Chondrocyte (in vitro differentiated cells): ENCODE results near the gene DENND1A. TPM values are rescaled to one million over a fixed set of nuclear protein-coding genes. Genes with fewer than 3 reads are reported as not detected.

Experiments used
- DNase-seq: peaks from one replicate; pipeline ENCODE4 v3.0.0; 2021; ENCODE audit warnings: mixed read lengths, low spot score
- H3K27ac Mint-ChIP-seq: one replicate; pipeline ENCODE4 v1.8.0; 2021; ENCODE audit warnings: mild to moderate bottlenecking, moderate library complexity, mixed read lengths; ENCODE audit not compliant: unreplicated experiment
- H3K27me3 Mint-ChIP-seq: 2 replicates; pipeline ENCODE4 v1.8.0; 2021; ENCODE audit warnings: low read depth, mixed read lengths
- H3K36me3 Mint-ChIP-seq: 2 replicates; pipeline ENCODE4 v1.8.0; 2021; ENCODE audit warnings: low read depth, mixed read lengths
- H3K4me1 Mint-ChIP-seq: 2 replicates; pipeline ENCODE4 v1.8.0; 2021; ENCODE audit warnings: low read depth, mild to moderate bottlenecking, mixed read lengths
- H3K4me3 Mint-ChIP-seq: one replicate; pipeline ENCODE4 v1.8.0; 2021; ENCODE audit warnings: mild to moderate bottlenecking, moderate library complexity, mixed read lengths; ENCODE audit not compliant: unreplicated experiment
- H3K9me3 Mint-ChIP-seq: 2 replicates; pipeline ENCODE4 v1.8.0; 2021; ENCODE audit warnings: low read depth, mixed read lengths
- CTCF ChIP-seq: fragments of 200-600 bp; sonication (generic); IDR thresholded peaks from 2 replicates; pipeline ENCODE4 v1.5.0; 2021; ENCODE audit warnings: antibody characterized with exemption, mild to moderate bottlenecking, moderate library complexity
- total RNA-seq: library from RNA; stranded (reverse); gene quantifications from 3 replicates; pipeline ENCODE4 v1.2.1, GENCODE V29; 2021

DENND1A gene
- total RNA-seq, 1 donor from 2014 or later, result 15.3 TPM

GRCh38 chr9:123445116-123445515 is 484.8 kb downstream of the DENND1A start:
- H3K36me3 Mint-ChIP-seq, result peaks cover 6% of the 10 kb centered on the region
- H3K4me3 Mint-ChIP-seq, result no peak overlapping the region
- no peak for TF ChIP-seq CTCF
- H3K9me3 Mint-ChIP-seq, result no peaks in the 10 kb centered on the region
- peak; percentile 52 for DNase-seq
- H3K27me3 Mint-ChIP-seq, result no peaks in the 10 kb centered on the region
- H3K4me1 Mint-ChIP-seq, result peaks cover 10% of the 10 kb centered on the region
- no peak overlapping the region for H3K27ac Mint-ChIP-seq

GRCh38 chr9:123441769-123442168 is 488.2 kb downstream of the DENND1A start:
- no peaks in the 10 kb centered on the region for H3K9me3 Mint-ChIP-seq
- no peak for DNase-seq
- H3K36me3 Mint-ChIP-seq, result peaks cover 5% of the 10 kb centered on the region
- no peak overlapping the region for H3K27ac Mint-ChIP-seq
- peaks cover 17% of the 10 kb centered on the region for H3K4me1 Mint-ChIP-seq
- no peak for TF ChIP-seq CTCF
- H3K27me3 Mint-ChIP-seq, result no peaks in the 10 kb centered on the region
- no peak overlapping the region for H3K4me3 Mint-ChIP-seq

GRCh38 chr9:123440256-123440655 is 489.7 kb downstream of the DENND1A start:
- Mint-ChIP-seq H3K9me3 (no peaks in the 10 kb centered on the region), H3K4me3 (no peak overlapping the region), H3K36me3 (no peaks in the 10 kb centered on the region), H3K27ac (no peak overlapping the region), H3K4me1 (peaks cover 7% of the 10 kb centered on the region), H3K27me3 (no peaks in the 10 kb centered on the region)
- TF ChIP-seq CTCF, result no peak
- DNase-seq, result no peak

GRCh38 chr9:123438821-123439220 is 491.1 kb downstream of the DENND1A start:
- DNase-seq, result no peak
- no peak for TF ChIP-seq CTCF
- Mint-ChIP-seq H3K9me3 (no peaks in the 10 kb centered on the region), H3K4me1 (peaks cover 7% of the 10 kb centered on the region), H3K36me3 (peaks cover 4% of the 10 kb centered on the region), H3K4me3 (no peak overlapping the region), H3K27ac (no peak overlapping the region), H3K27me3 (no peaks in the 10 kb centered on the region)

GRCh38 chr9:123438321-123438720 is 491.6 kb downstream of the DENND1A start:
- no peak overlapping the region for H3K27ac Mint-ChIP-seq
- no peaks in the 10 kb centered on the region for H3K9me3 Mint-ChIP-seq
- H3K4me1 Mint-ChIP-seq, result peaks cover 7% of the 10 kb centered on the region
- peaks cover 4% of the 10 kb centered on the region for H3K36me3 Mint-ChIP-seq
- no peak for DNase-seq
- no peak overlapping the region for H3K4me3 Mint-ChIP-seq
- no peaks in the 10 kb centered on the region for H3K27me3 Mint-ChIP-seq
- no peak for TF ChIP-seq CTCF
